GM23248 (cell line): ENCODE measurements around the gene GFRA1. TPM values are rescaled to one million over a fixed set of nuclear protein-coding genes. Genes with fewer than 3 reads are reported as not detected.

Experiments
- DNase-seq: peaks from one replicate; pipeline ENCODE4 v3.0.0-alpha.2; 2015
- H2AFZ ChIP-seq: fragments of 200-600 bp; sonication (generic); 2 replicates; pipeline ENCODE4 v1.6.1; 2016; ENCODE audit warnings: antibody characterized with exemption
- H3F3A ChIP-seq: fragments of 200-600 bp; sonication (generic); 2 replicates; pipeline ENCODE4 v1.6.1; 2016; ENCODE audit warnings: mild to moderate bottlenecking, antibody characterized with exemption, mixed run types; ENCODE audit not compliant: insufficient read depth
- H3K27ac ChIP-seq: fragments of 200-600 bp; sonication (generic); 2 replicates; pipeline ENCODE4 v1.5.1; 2016; ENCODE audit warnings: mild to moderate bottlenecking
- H3K27me3 ChIP-seq: fragments of 200-600 bp; sonication (generic); replicated peaks from 2 replicates; pipeline ENCODE4 v1.6.1; 2016; ENCODE audit warnings: mild to moderate bottlenecking; ENCODE audit not compliant: insufficient read depth
- H3K36me3 ChIP-seq: fragments of 200-600 bp; sonication (generic); 2 replicates; pipeline ENCODE4 v1.6.1; 2016; ENCODE audit warnings: low read depth, mild to moderate bottlenecking
- H3K4me1 ChIP-seq: fragments of 200-600 bp; sonication (generic); 2 replicates; pipeline ENCODE4 v1.6.1; 2016; ENCODE audit warnings: mild to moderate bottlenecking; ENCODE audit not compliant: insufficient read depth
- H3K4me2 ChIP-seq: fragments of 200-600 bp; sonication (generic); one replicate; pipeline ENCODE4 v1.6.1; 2016; ENCODE audit warnings: mild to moderate bottlenecking; ENCODE audit not compliant: unreplicated experiment
- H3K4me3 ChIP-seq: fragments of 200-600 bp; sonication (generic); 2 replicates; pipeline ENCODE4 v1.5.1; 2016; ENCODE audit warnings: mild to moderate bottlenecking
- H3K79me2 ChIP-seq: fragments of 200-600 bp; sonication (generic); 2 replicates; pipeline ENCODE4 v1.6.1; 2016; ENCODE audit warnings: mild to moderate bottlenecking; ENCODE audit not compliant: insufficient read depth
- H3K9ac ChIP-seq: fragments of 200-600 bp; sonication (generic); 2 replicates; pipeline ENCODE4 v1.6.1; 2016; ENCODE audit warnings: mild to moderate bottlenecking
- H3K9me2 ChIP-seq: fragments of 200-600 bp; sonication (generic); 2 replicates; pipeline ENCODE4 v1.6.1; 2016; ENCODE audit warnings: mixed run types, mild to moderate bottlenecking, moderate library complexity; ENCODE audit not compliant: insufficient read depth
- H3K9me3 ChIP-seq: fragments of 200-600 bp; sonication (generic); one replicate; pipeline ENCODE4 v1.6.1; 2017; ENCODE audit warnings: low read depth
- H4K20me1 ChIP-seq: fragments of 200-600 bp; sonication (generic); 2 replicates; pipeline ENCODE4 v1.6.0; 2016; ENCODE audit not compliant: insufficient read depth
- EZH2 ChIP-seq: fragments of 200-600 bp; sonication (generic); IDR thresholded peaks from 2 replicates; pipeline ENCODE4 v1.6.1; 2018; ENCODE audit warnings: antibody characterized with exemption, mild to moderate bottlenecking; ENCODE audit not compliant: insufficient read depth, poor library complexity, severe bottlenecking
- EZH2phosphoT487 ChIP-seq: fragments of 200-600 bp; sonication (generic); IDR thresholded peaks from 2 replicates; pipeline ENCODE4 v1.6.1; 2018; ENCODE audit warnings: antibody characterized with exemption, moderate library complexity, mild to moderate bottlenecking, low read depth; ENCODE audit not compliant: insufficient read depth
- WGBS, 2 experiments: methylation state at CpG; one replicate each; pipeline ENCODE4 v1.1.6; 2015 to 2017; ENCODE audit warnings: low lambda C conversion rate in 2 of 2, low coverage in 1 of 2; ENCODE audit errors: missing lambda C conversion rate in 2 of 2; 5-methylcytosine and 5-hydroxymethylcytosine counted together
- in situ Hi-C: fragments of 300-500 bp; cut with MboI; formaldehyde crosslinking; loops from 2 replicates; pipeline ENCODE4 v1.15.0; 2020
- polyA plus RNA-seq: library from polyadenylated mRNA; unstranded; fragments of >200 nt; fragmentation: Nextera tagmentation; extraction: Ambion mirVana; gene quantifications from 2 replicates; pipeline ENCODE4 v1.2.1, GENCODE V29; 2016
- total RNA-seq: library from RNA; depleted of rRNA; stranded (reverse); fragments of >200 nt; shearing (Covaris generic); gene quantifications from 2 replicates; pipeline ENCODE4 v1.2.3, GENCODE V29; 2014

GFRA1 gene
- total and polyA plus RNA-seq, 2 experiments from 2014 or later, result 5.0 to 5.2 TPM

- H3K79me2 ChIP-seq, result no peaks in the 10 kb centered on the region
- in situ Hi-C loops, result no loop called here
- no peaks in the 10 kb centered on the region for H3F3A ChIP-seq
- DNase-seq, result no peak
- no peak overlapping the region for H3K27ac ChIP-seq
- 79 to 85% methylated on average over 3 of the region's 3 CpGs for WGBS, 2 experiments
- no peaks in the 10 kb centered on the region for H3K36me3 ChIP-seq
- H3K9me2 ChIP-seq, result no peaks in the 10 kb centered on the region
- no peak overlapping the region for H3K4me3 ChIP-seq
- no peak overlapping the region for H3K9ac ChIP-seq
- no peaks in the 10 kb centered on the region for H3K4me1 ChIP-seq
- no peaks in the 10 kb centered on the region for H3K27me3 ChIP-seq
- no peak overlapping the region for H3K4me2 ChIP-seq
- no peaks in the 10 kb centered on the region for H4K20me1 ChIP-seq
- H3K9me3 ChIP-seq, result no peaks in the 10 kb centered on the region
- H2AFZ ChIP-seq, result no peak overlapping the region
- no peak for TF ChIP-seq EZH2
- TF ChIP-seq EZH2phosphoT487, result no peak
Measured at GRCh38 chr10:116024271-116024878, 248.6 kb downstream of the GFRA1 start.

GRCh38 chr10:116017405-116017804 lies 255.6 kb downstream of the GFRA1 start:
- Histone ChIP-seq H3K27ac (no peak overlapping the region), H3K4me2 (no peak overlapping the region), H2AFZ (no peak overlapping the region), H3K27me3 (no peaks in the 10 kb centered on the region), H3K9me3 (no peaks in the 10 kb centered on the region), H4K20me1 (no peaks in the 10 kb centered on the region), H3K79me2 (no peaks in the 10 kb centered on the region), H3K36me3 (no peaks in the 10 kb centered on the region), H3F3A (no peaks in the 10 kb centered on the region), H3K9me2 (no peaks in the 10 kb centered on the region), H3K9ac (no peak overlapping the region), H3K4me3 (no peak overlapping the region), H3K4me1 (no peaks in the 10 kb centered on the region)
- 13 to 26% methylated on average over 2 of the region's 2 CpGs for WGBS, 2 experiments
- no peak for TF ChIP-seq EZH2
- TF ChIP-seq EZH2phosphoT487, result no peak
- DNase-seq, result no peak
- in situ Hi-C loops, result no loop called here

GRCh38 chr10:116015583-116016333 lies 257.2 kb downstream of the GFRA1 start:
- no peak for DNase-seq
- H3K9me3 ChIP-seq, result no peaks in the 10 kb centered on the region
- H3K4me2 ChIP-seq, result no peak overlapping the region
- no peaks in the 10 kb centered on the region for H3K9me2 ChIP-seq
- no peaks in the 10 kb centered on the region for H3K36me3 ChIP-seq
- WGBS, 2 experiments, result 26 to 29% methylated on average over 7 of the region's 7 CpGs
- H3K4me3 ChIP-seq, result no peak overlapping the region
- no peak overlapping the region for H2AFZ ChIP-seq
- in situ Hi-C loops, result no loop called here
- TF ChIP-seq EZH2 (no peak), EZH2phosphoT487 (no peak)
- H3K79me2 ChIP-seq, result no peaks in the 10 kb centered on the region
- H3K4me1 ChIP-seq, result no peaks in the 10 kb centered on the region
- H3K27me3 ChIP-seq, result no peaks in the 10 kb centered on the region
- H4K20me1 ChIP-seq, result no peaks in the 10 kb centered on the region
- no peak overlapping the region for H3K9ac ChIP-seq
- no peaks in the 10 kb centered on the region for H3F3A ChIP-seq
- no peak overlapping the region for H3K27ac ChIP-seq

- no peak for DNase-seq
- in situ Hi-C loops, result no loop called here
- H3K4me2 ChIP-seq, result no peak overlapping the region
Measured at GRCh38 chr10:116014871-116015582, 258.0 kb downstream of the GFRA1 start.

More at GRCh38 chr10:116014871-116015582, 258.0 kb downstream of the GFRA1 start:
- no peak overlapping the region for H2AFZ ChIP-seq
- H3K79me2 ChIP-seq, result no peaks in the 10 kb centered on the region
- H3K27me3 ChIP-seq, result no peaks in the 10 kb centered on the region
- no peak overlapping the region for H3K27ac ChIP-seq
- H3K9me3 ChIP-seq, result no peaks in the 10 kb centered on the region
- no peaks in the 10 kb centered on the region for H3K36me3 ChIP-seq
- TF ChIP-seq EZH2phosphoT487, result no peak
- TF ChIP-seq EZH2, result no peak
- H4K20me1 ChIP-seq, result no peaks in the 10 kb centered on the region
- H3K9ac ChIP-seq, result no peak overlapping the region
- H3F3A ChIP-seq, result no peaks in the 10 kb centered on the region
- no peaks in the 10 kb centered on the region for H3K9me2 ChIP-seq
- WGBS, 2 experiments, result 37 to 42% methylated on average over 8 of the region's 8 CpGs
- H3K4me3 ChIP-seq, result no peak overlapping the region
- H3K4me1 ChIP-seq, result no peaks in the 10 kb centered on the region
